Neuron (in vitro differentiated cells): ENCODE results near the gene SMYD2.

Source experiments
- H2AFZ ChIP-seq: one replicate; pipeline ENCODE4 v1.6.1; 2013; ENCODE audit warnings: low read depth, mild to moderate bottlenecking, inconsistent platforms, low read length, moderate library complexity
- H3K27me3 ChIP-seq: one replicate; pipeline ENCODE4 v1.6.1; 2013; ENCODE audit warnings: low read length; ENCODE audit not compliant: insufficient read depth
- H3K36me3 ChIP-seq: one replicate; pipeline ENCODE4 v1.6.1; 2013; ENCODE audit warnings: low read length; ENCODE audit not compliant: insufficient read depth
- H3K4me1 ChIP-seq: one replicate; pipeline ENCODE4 v1.6.1; 2013; ENCODE audit warnings: low read length; ENCODE audit not compliant: insufficient read depth
- H3K4me3 ChIP-seq: 2 replicates; pipeline ENCODE4 v1.5.1; 2013; ENCODE audit warnings: mild to moderate bottlenecking, low read length, moderate library complexity
- H3K9me3 ChIP-seq: one replicate; pipeline ENCODE4 v1.6.1; 2013; ENCODE audit warnings: low read length

SMYD2 gene

GRCh38 chr1:214370615-214371014 lies 89.7 kb downstream of the SMYD2 start:
- no peaks in the 10 kb centered on the region for H3K4me1 ChIP-seq
- no peaks in the 10 kb centered on the region for H3K9me3 ChIP-seq
- H3K36me3 ChIP-seq, result peaks cover 8% of the 10 kb centered on the region
- H3K27me3 ChIP-seq, result no peaks in the 10 kb centered on the region
- no peak overlapping the region for H3K4me3 ChIP-seq
- H2AFZ ChIP-seq, result no peak overlapping the region

- no peak overlapping the region for H3K4me3 ChIP-seq
- no peak overlapping the region for H2AFZ ChIP-seq
- H3K27me3 ChIP-seq, result no peaks in the 10 kb centered on the region
- H3K9me3 ChIP-seq, result no peaks in the 10 kb centered on the region
- H3K4me1 ChIP-seq, result no peaks in the 10 kb centered on the region
- H3K36me3 ChIP-seq, result peaks cover 8% of the 10 kb centered on the region
Measured at GRCh38 chr1:214372092-214372491, 91.1 kb downstream of the SMYD2 start.

- no peaks in the 10 kb centered on the region for H3K9me3 ChIP-seq
- no peaks in the 10 kb centered on the region for H3K36me3 ChIP-seq
- H2AFZ ChIP-seq, result no peak overlapping the region
- no peak overlapping the region for H3K4me3 ChIP-seq
- no peaks in the 10 kb centered on the region for H3K4me1 ChIP-seq
- H3K27me3 ChIP-seq, result no peaks in the 10 kb centered on the region
Measured at GRCh38 chr1:214377485-214377884, 96.5 kb downstream of the SMYD2 start.

GRCh38 chr1:214377886-214378285 lies 96.9 kb downstream of the SMYD2 start:
- no peaks in the 10 kb centered on the region for H3K36me3 ChIP-seq
- H3K27me3 ChIP-seq, result no peaks in the 10 kb centered on the region
- H3K4me1 ChIP-seq, result no peaks in the 10 kb centered on the region
- H3K4me3 ChIP-seq, result no peak overlapping the region
- H3K9me3 ChIP-seq, result no peaks in the 10 kb centered on the region
- no peak overlapping the region for H2AFZ ChIP-seq

GRCh38 chr1:214378492-214378891 lies 97.5 kb downstream of the SMYD2 start:
- Histone ChIP-seq H2AFZ (no peak overlapping the region), H3K4me1 (no peaks in the 10 kb centered on the region), H3K4me3 (no peak overlapping the region), H3K9me3 (no peaks in the 10 kb centered on the region), H3K36me3 (peaks cover 2% of the 10 kb centered on the region), H3K27me3 (no peaks in the 10 kb centered on the region)

GRCh38 chr1:214379236-214379970 lies 98.4 kb downstream of the SMYD2 start:
- Histone ChIP-seq H2AFZ (no peak overlapping the region), H3K27me3 (no peaks in the 10 kb centered on the region), H3K4me3 (no peak overlapping the region), H3K9me3 (no peaks in the 10 kb centered on the region), H3K4me1 (no peaks in the 10 kb centered on the region), H3K36me3 (peaks cover 10% of the 10 kb centered on the region)

GRCh38 chr1:214380396-214380795 lies 99.4 kb downstream of the SMYD2 start:
- Histone ChIP-seq H2AFZ (no peak overlapping the region), H3K4me3 (no peak overlapping the region), H3K27me3 (no peaks in the 10 kb centered on the region), H3K9me3 (no peaks in the 10 kb centered on the region), H3K36me3 (peaks cover 11% of the 10 kb centered on the region), H3K4me1 (no peaks in the 10 kb centered on the region)

GRCh38 chr1:214380986-214381695 lies 100.2 kb downstream of the SMYD2 start:
- Histone ChIP-seq H3K36me3 (peaks cover 11% of the 10 kb centered on the region), H3K4me3 (no peak overlapping the region), H3K27me3 (no peaks in the 10 kb centered on the region), H2AFZ (no peak overlapping the region), H3K9me3 (no peaks in the 10 kb centered on the region), H3K4me1 (no peaks in the 10 kb centered on the region)

- H3K9me3 ChIP-seq, result no peaks in the 10 kb centered on the region
- no peak overlapping the region for H3K4me3 ChIP-seq
- peaks cover 11% of the 10 kb centered on the region for H3K36me3 ChIP-seq
Measured at GRCh38 chr1:214383381-214384372, 102.7 kb downstream of the SMYD2 start.

GRCh38 chr1:214384373-214385079 lies 103.6 kb downstream of the SMYD2 start:
- H3K27me3 ChIP-seq, result no peaks in the 10 kb centered on the region
- no peak overlapping the region for H3K4me3 ChIP-seq
- H3K36me3 ChIP-seq, result peaks cover 11% of the 10 kb centered on the region
- no peak overlapping the region for H2AFZ ChIP-seq
- H3K4me1 ChIP-seq, result no peaks in the 10 kb centered on the region
- H3K9me3 ChIP-seq, result no peaks in the 10 kb centered on the region

More at GRCh38 chr1:214383381-214384372, 102.7 kb downstream of the SMYD2 start:
- Histone ChIP-seq H3K4me1 (no peaks in the 10 kb centered on the region), H3K27me3 (no peaks in the 10 kb centered on the region), H2AFZ (no peak overlapping the region)

- Histone ChIP-seq H3K4me1 (no peaks in the 10 kb centered on the region), H3K36me3 (peaks cover 11% of the 10 kb centered on the region), H2AFZ (no peak overlapping the region), H3K27me3 (no peaks in the 10 kb centered on the region), H3K9me3 (no peaks in the 10 kb centered on the region), H3K4me3 (no peak overlapping the region)
Measured at GRCh38 chr1:214385428-214385827, 104.5 kb downstream of the SMYD2 start.

GRCh38 chr1:214386333-214386732 lies 105.4 kb downstream of the SMYD2 start:
- Histone ChIP-seq H3K9me3 (no peaks in the 10 kb centered on the region), H3K4me1 (no peaks in the 10 kb centered on the region), H3K4me3 (no peak overlapping the region), H3K36me3 (peaks cover 11% of the 10 kb centered on the region), H2AFZ (no peak overlapping the region), H3K27me3 (no peaks in the 10 kb centered on the region)
